Thyroid gland (tissue), 4 donors: Measurements from ENCODE around the gene ANK3.

Experiments
- POLR2A ChIP-seq, 2 donors: fragments of 450-650 bp; IDR thresholded peaks; one replicate each; pipeline ENCODE4 v1.6.1; 2017; ENCODE audit warnings: antibody characterized with exemption in 2 of 2, mild to moderate bottlenecking in 2 of 2, moderate library complexity in 1 of 2
- TF ChIP-seq, protein P1 (sequence below), 6 experiments: fragments of 200-600 bp in 3 of 6; fragments of 450-650 bp in 3 of 6; sonication (generic) in 3 of 6; IDR thresholded peaks; one replicate each; pipeline ENCODE4 v1.5.1; 2016 to 2019; ENCODE audit warnings: antibody characterized with exemption in 6 of 6, mild to moderate bottlenecking in 2 of 6, inconsistent platforms in 1 of 6, moderate library complexity in 1 of 6

DNA sequence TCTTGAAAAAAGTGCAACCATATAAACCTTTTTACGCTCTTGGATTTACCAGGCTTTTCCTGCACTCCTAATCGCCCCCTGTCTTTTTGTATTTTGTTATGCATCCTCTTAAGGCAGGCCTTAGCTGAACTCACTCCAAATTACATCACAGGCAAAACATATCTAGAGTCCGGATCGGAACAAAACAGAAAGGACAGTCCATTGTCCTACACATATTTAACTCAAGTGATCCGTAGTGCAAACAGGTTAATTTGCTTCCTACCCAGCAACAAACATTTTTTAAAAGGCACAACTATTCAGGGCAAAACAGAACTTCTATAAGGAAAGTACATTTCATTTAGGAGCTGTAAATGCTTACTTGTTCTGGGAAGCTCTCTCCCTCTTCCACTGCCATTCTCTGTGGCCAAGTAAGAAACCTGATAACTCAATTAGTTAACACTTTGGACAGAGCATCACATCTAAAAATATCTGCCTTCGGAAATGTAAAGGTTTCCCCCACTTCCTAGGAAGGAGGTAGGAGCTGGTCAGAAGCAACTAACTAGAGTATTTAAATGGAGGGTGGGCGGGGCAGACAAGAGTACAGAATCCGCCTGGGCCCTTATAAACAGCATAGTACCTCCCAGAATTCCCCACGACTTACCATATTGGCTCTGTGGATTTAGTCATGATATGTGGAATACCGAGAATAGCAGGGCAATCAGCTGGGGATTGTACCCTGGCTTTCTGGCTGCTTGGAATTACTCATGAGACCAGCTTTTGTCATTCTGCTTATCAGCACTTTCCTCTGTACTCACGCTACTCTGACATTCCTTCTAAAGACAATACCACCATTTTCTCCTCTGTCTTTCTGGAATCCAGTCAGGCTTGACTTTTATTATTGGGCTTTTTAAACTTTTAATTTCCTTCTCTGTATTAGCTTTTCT is 89.5 kb downstream of the ANK3 start:
- TF ChIP-seq POLR2A (IDR thresholded peaks at IDR 0.05), result no peak
- TF ChIP-seq, protein P1, sequence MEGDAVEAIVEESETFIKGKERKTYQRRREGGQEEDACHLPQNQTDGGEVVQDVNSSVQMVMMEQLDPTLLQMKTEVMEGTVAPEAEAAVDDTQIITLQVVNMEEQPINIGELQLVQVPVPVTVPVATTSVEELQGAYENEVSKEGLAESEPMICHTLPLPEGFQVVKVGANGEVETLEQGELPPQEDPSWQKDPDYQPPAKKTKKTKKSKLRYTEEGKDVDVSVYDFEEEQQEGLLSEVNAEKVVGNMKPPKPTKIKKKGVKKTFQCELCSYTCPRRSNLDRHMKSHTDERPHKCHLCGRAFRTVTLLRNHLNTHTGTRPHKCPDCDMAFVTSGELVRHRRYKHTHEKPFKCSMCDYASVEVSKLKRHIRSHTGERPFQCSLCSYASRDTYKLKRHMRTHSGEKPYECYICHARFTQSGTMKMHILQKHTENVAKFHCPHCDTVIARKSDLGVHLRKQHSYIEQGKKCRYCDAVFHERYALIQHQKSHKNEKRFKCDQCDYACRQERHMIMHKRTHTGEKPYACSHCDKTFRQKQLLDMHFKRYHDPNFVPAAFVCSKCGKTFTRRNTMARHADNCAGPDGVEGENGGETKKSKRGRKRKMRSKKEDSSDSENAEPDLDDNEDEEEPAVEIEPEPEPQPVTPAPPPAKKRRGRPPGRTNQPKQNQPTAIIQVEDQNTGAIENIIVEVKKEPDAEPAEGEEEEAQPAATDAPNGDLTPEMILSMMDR (IDR thresholded peaks at IDR 0.05), result peak in 1 of 6 experiments; percentile 18
